C4-2B (cell line): ENCODE measurements around the gene RIC8B.

Source experiments
- H3K27ac ChIP-seq: fragments of 450-650 bp; 2 replicates; pipeline ENCODE4 v1.5.1; 2017
- CTCF ChIP-seq: fragments of 450-650 bp; conservative IDR thresholded peaks from 2 replicates; pipeline ENCODE4 v1.5.1; 2017; ENCODE audit warnings: mild to moderate bottlenecking
- ZFX ChIP-seq: fragments of 450-650 bp; IDR thresholded peaks from 2 replicates; pipeline ENCODE4 v1.6.1; 2017

The RIC8B gene

GRCh38 chr12:106760184-106760531, 14.3 kb upstream of the RIC8B start:
- no peak overlapping the region for H3K27ac ChIP-seq
- TF ChIP-seq CTCF = no peak
- TF ChIP-seq ZFX = no peak

GRCh38 chr12:106764220-106764619, 10.3 kb upstream of the RIC8B start:
- no peak overlapping the region for H3K27ac ChIP-seq

GRCh38 chr12:106764738-106765137, 9.7 kb upstream of the RIC8B start:
- TF ChIP-seq CTCF (no peak), ZFX (no peak)
- no peak overlapping the region for H3K27ac ChIP-seq

More at GRCh38 chr12:106764220-106764619, 10.3 kb upstream of the RIC8B start:
- no peak for TF ChIP-seq CTCF
- TF ChIP-seq ZFX = no peak

GRCh38 chr12:106766393-106766826, 8.1 kb upstream of the RIC8B start:
- H3K27ac ChIP-seq = no peak overlapping the region
- TF ChIP-seq ZFX (no peak), CTCF (no peak)

- TF ChIP-seq CTCF (no peak), ZFX (no peak)
- no peak overlapping the region for H3K27ac ChIP-seq
These were observed 7.3 kb upstream of the RIC8B start for GRCh38 chr12:106767206-106767605.

- no peak overlapping the region for H3K27ac ChIP-seq
- TF ChIP-seq CTCF = no peak
- TF ChIP-seq ZFX = no peak
These were observed 6.3 kb upstream of the RIC8B start for GRCh38 chr12:106767954-106768822.

- no peak overlapping the region for H3K27ac ChIP-seq
- TF ChIP-seq ZFX (no peak), CTCF (no peak)
These were observed 5.4 kb upstream of the RIC8B start for GRCh38 chr12:106769078-106769477.
